Caco-2 (cell line): ENCODE data around the gene MAP7. TPM values are rescaled to one million over a fixed set of nuclear protein-coding genes. Genes with fewer than 3 reads are reported as not detected.
A peak's percentile ranks its signal among the peaks of the same experiment; 100 is the strongest.

Experiments
- BruUV-seq: library from RNA; stranded (reverse); fragments of 400-500 nt; replicated peaks from 2 replicates; lab custom pipeline; 2021; lab: Mats Ljungman, UMichigan
- CTCF ChIA-PET: fragments of 300-600 bp; sonication (Branson Sonifier 250); formaldehyde crosslinking; loops from one replicate; lab custom pipeline; 2022; ENCODE audit warnings: antibody characterized with exemption; lab: Charles Lee
- POLR2A ChIA-PET: fragments of 300-600 bp; sonication (Branson Sonifier 250); formaldehyde crosslinking; loops from one replicate; lab custom pipeline; 2022; ENCODE audit warnings: antibody characterized with exemption; lab: Charles Lee
- DNase-seq, 2 experiments: peaks; one replicate each; pipeline versions ENCODE4 v3.0.0 to v3.0.0-alpha.2; 2020 to 2022
- H3K27me3 ChIP-seq: replicated peaks from 2 replicates; pipeline ENCODE4 v1.6.0; 2011; ENCODE audit warnings: low read length; ENCODE audit not compliant: control insufficient read depth, insufficient read depth
- H3K36me3 ChIP-seq: 2 replicates; pipeline ENCODE4 v1.5.1; 2011; ENCODE audit warnings: low read length; ENCODE audit not compliant: control insufficient read depth, insufficient read depth
- H3K4me1 ChIP-seq: fragments of 250-450 bp; sonication (Bioruptor Pico); 2 replicates; pipeline ENCODE4 v1.5.1; 2020; ENCODE audit warnings: mild to moderate bottlenecking
- H3K4me3 ChIP-seq: 2 replicates; pipeline ENCODE4 v1.5.1; 2011; ENCODE audit warnings: low read depth, mild to moderate bottlenecking, control low read depth, low read length
- H3K9me3 ChIP-seq: fragments of 250-450 bp; sonication (Bioruptor Pico); 2 replicates; pipeline ENCODE4 v1.5.1; 2020; ENCODE audit warnings: mild to moderate bottlenecking, moderate library complexity
- H3K27ac Mint-ChIP-seq: one replicate; pipeline ENCODE4 v1.8.0; 2022; ENCODE audit warnings: mixed read lengths; ENCODE audit not compliant: unreplicated experiment
- H3K27me3 Mint-ChIP-seq: one replicate; pipeline ENCODE4 v1.8.0; 2022; ENCODE audit warnings: mixed read lengths; ENCODE audit not compliant: insufficient read depth, unreplicated experiment
- H3K36me3 Mint-ChIP-seq: one replicate; pipeline ENCODE4 v1.8.0; 2022; ENCODE audit warnings: mild to moderate bottlenecking, mixed read lengths; ENCODE audit not compliant: insufficient read depth, unreplicated experiment
- H3K4me1 Mint-ChIP-seq: one replicate; pipeline ENCODE4 v1.8.0; 2022; ENCODE audit warnings: low read depth, mixed read lengths; ENCODE audit not compliant: unreplicated experiment
- H3K4me3 Mint-ChIP-seq: one replicate; pipeline ENCODE4 v1.8.0; 2022; ENCODE audit warnings: mild to moderate bottlenecking, moderate library complexity, mixed read lengths; ENCODE audit not compliant: unreplicated experiment
- H3K9me3 Mint-ChIP-seq: one replicate; pipeline ENCODE4 v1.8.0; 2022; ENCODE audit warnings: mixed read lengths; ENCODE audit not compliant: unreplicated experiment
- intact Hi-C: fragments of 100-400 bp; cut with micrococcal nuclease; formaldehyde crosslinking; loops from one replicate; pipeline ENCODE4 v1.10.0; 2022; ENCODE audit not compliant: unreplicated experiment
- total RNA-seq: library from RNA; stranded (reverse); gene quantifications from 2 replicates; pipeline ENCODE4 v1.2.3, GENCODE V29; 2022
- TF ChIP-seq, protein P1 (sequence below), 2 experiments: fragments of 200-600 bp in 1 of 2; IDR thresholded peaks; 1 replicate in 1 of 2; 2 replicates in 1 of 2; pipeline versions ENCODE4 v1.5.1 to v1.8.0; 2011 to 2022; ENCODE audit warnings: antibody characterized with exemption in 1 of 2, control low read depth in 1 of 2, inconsistent platforms in 1 of 2, low read depth in 1 of 2, low read length in 1 of 2, mild to moderate bottlenecking in 1 of 2, moderate library complexity in 1 of 2; ENCODE audit not compliant: insufficient read depth in 1 of 2, severe bottlenecking in 1 of 2, unreplicated experiment in 1 of 2

The MAP7 gene
- total RNA-seq, 1 experiment from 2014 or later, result 55.3 TPM

DNA sequence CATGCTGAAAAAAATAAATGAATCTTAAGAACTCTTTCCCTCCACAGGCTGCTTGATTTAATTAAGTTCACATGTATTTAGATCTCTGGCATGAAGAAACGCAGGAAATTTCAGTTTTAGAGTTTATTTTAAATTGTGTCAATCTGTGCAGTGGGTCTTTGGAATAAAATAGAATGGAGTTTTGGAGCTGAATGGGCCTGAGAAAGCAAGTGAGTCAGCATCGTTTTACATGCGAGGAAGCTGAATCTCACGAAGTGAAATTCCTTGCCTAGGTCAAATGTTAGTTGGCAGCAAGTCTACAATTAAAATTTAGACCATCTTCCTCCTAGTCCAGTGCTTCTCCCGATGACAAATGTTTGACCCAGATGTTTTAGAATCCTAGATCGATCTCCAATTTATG is 22.4 kb downstream of the MAP7 start:
- H3K4me1 Mint-ChIP-seq, result peaks cover 18% of the 10 kb centered on the region
- ChIA-PET POLR2A (no interaction called here), CTCF (no interaction called here)
- H3K4me3 Mint-ChIP-seq, result no peak overlapping the region
- Histone ChIP-seq H3K9me3 (no peaks in the 10 kb centered on the region), H3K36me3 (no peaks in the 10 kb centered on the region), H3K4me1 (peaks cover 9% of the 10 kb centered on the region), H3K4me3 (no peak overlapping the region), H3K27me3 (no peaks in the 10 kb centered on the region)
- TF ChIP-seq, protein P1, sequence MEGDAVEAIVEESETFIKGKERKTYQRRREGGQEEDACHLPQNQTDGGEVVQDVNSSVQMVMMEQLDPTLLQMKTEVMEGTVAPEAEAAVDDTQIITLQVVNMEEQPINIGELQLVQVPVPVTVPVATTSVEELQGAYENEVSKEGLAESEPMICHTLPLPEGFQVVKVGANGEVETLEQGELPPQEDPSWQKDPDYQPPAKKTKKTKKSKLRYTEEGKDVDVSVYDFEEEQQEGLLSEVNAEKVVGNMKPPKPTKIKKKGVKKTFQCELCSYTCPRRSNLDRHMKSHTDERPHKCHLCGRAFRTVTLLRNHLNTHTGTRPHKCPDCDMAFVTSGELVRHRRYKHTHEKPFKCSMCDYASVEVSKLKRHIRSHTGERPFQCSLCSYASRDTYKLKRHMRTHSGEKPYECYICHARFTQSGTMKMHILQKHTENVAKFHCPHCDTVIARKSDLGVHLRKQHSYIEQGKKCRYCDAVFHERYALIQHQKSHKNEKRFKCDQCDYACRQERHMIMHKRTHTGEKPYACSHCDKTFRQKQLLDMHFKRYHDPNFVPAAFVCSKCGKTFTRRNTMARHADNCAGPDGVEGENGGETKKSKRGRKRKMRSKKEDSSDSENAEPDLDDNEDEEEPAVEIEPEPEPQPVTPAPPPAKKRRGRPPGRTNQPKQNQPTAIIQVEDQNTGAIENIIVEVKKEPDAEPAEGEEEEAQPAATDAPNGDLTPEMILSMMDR (IDR thresholded peaks at IDR 0.05; ENCODE audit: insufficient read depth in 1 of 2, low read depth in 1 of 2, low read length in 1 of 2, severe bottlenecking in 1 of 2, unreplicated experiment in 1 of 2), result no peak
- BruUV-seq, result no TSS peak
- H3K9me3 Mint-ChIP-seq, result no peaks in the 10 kb centered on the region
- intact Hi-C loops, result no loop called here
- peaks cover 14% of the 10 kb centered on the region for H3K36me3 Mint-ChIP-seq
- no peak for DNase-seq
- H3K27ac Mint-ChIP-seq, result no peak overlapping the region
- H3K27me3 Mint-ChIP-seq, result no peaks in the 10 kb centered on the region

DNA sequence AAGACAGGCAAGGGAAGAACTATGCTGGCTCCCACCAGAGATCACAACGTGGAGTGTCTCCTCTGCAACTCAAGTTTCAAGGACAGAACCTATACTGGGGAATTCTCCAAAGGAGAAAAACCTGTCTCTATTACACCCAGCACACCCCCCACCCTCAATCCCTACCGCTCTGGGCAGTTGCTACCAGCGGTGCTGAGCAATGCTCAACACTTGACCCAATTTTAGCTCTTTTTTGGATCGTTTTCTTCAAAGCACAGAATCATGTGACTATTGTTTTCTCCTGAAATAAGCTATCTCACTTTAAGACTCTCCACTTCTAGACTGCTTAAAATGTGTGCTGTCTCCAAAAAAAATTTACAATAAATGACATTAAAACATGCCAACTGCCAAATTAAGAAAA is 23.3 kb downstream of the MAP7 start:
- H3K4me1 ChIP-seq, result peaks cover 9% of the 10 kb centered on the region
- DNase-seq, result no peak
- Mint-ChIP-seq H3K9me3 (no peaks in the 10 kb centered on the region), H3K4me1 (peaks cover 18% of the 10 kb centered on the region), H3K27ac (no peak overlapping the region), H3K36me3 (peaks cover 14% of the 10 kb centered on the region), H3K4me3 (no peak overlapping the region), H3K27me3 (no peaks in the 10 kb centered on the region)
- H3K4me3 ChIP-seq, result no peak overlapping the region
- H3K36me3 ChIP-seq, result no peaks in the 10 kb centered on the region
- TF ChIP-seq, protein P1 (IDR thresholded peaks at IDR 0.05; ENCODE audit: insufficient read depth in 1 of 2, low read depth in 1 of 2, low read length in 1 of 2, severe bottlenecking in 1 of 2, unreplicated experiment in 1 of 2), result no peak
- intact Hi-C loops, result no loop called here
- H3K27me3 ChIP-seq, result no peaks in the 10 kb centered on the region
- H3K9me3 ChIP-seq, result no peaks in the 10 kb centered on the region
- no TSS peak for BruUV-seq
- CTCF ChIA-PET, result interaction anchor here (2.1 kb wide), 1 partner anchor 20 kb away, joined by 7 read pairs; no protein-coding TSS in a partner anchor
- POLR2A ChIA-PET, result no interaction called here

DNA sequence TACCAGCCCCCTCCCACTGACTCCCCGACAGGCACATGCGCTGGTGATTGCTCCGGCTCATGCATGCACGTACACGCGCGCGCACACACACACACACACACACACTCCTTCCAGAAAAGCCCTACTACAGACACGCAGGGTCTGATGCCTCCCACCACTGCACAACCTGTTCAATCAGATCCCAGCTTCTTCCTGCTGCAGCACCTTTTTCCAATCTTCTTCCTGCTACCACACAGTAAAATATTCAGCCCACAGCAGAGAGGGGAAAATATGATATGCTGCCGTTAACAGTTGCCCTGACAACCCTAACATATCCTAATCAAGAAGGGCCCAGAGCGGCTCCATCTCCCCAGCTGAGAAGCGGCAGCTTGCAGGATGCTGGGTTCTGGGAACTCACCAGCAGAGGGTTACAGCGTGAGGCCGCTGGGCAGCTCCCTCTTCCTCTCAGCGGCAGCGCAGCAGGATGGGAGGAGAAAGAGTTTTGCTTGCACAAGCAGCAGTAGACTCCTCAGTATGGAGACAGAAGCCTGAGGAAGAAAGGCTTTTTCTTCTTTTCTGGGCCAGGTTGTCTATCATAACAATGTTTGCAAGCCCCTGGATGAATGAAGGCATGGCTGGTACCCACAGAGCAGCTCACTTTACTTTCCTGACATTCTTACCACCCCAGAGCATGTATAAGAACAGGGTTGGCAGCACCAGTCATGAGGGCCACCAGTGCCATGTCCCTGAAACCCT is 23.9 kb downstream of the MAP7 start:
- Histone ChIP-seq H3K9me3 (no peaks in the 10 kb centered on the region), H3K4me3 (no peak overlapping the region), H3K27me3 (no peaks in the 10 kb centered on the region), H3K36me3 (no peaks in the 10 kb centered on the region), H3K4me1 (peaks cover 9% of the 10 kb centered on the region)
- Mint-ChIP-seq H3K4me1 (peaks cover 18% of the 10 kb centered on the region), H3K27ac (peak overlapping the region; percentile 13), H3K27me3 (no peaks in the 10 kb centered on the region), H3K4me3 (no peak overlapping the region), H3K9me3 (no peaks in the 10 kb centered on the region), H3K36me3 (peaks cover 14% of the 10 kb centered on the region)
- intact Hi-C loops, result no loop called here
- no TSS peak for BruUV-seq
- CTCF ChIA-PET, result interaction anchor here (2.1 to 2.3 kb wide), 2 partner anchors 21 to 24 kb away, joined by 7 to 12 read pairs; partner anchors contain the start of gene MAP7
- POLR2A ChIA-PET, result interaction anchor here (0.7 to 1.3 kb wide), 2 partner anchors 32 to 237 kb away, joined by 3 to 5 read pairs; partner anchors contain the start of gene BCLAF1
- DNase-seq, result peak; percentile 37 to 49
- TF ChIP-seq, protein P1 (IDR thresholded peaks at IDR 0.05; ENCODE audit: insufficient read depth in 1 of 2, low read depth in 1 of 2, low read length in 1 of 2, severe bottlenecking in 1 of 2, unreplicated experiment in 1 of 2), result peak in 1 of 2 experiments; percentile 42
